AG20443 (cell line): ENCODE data around the gene MRPL2.

Experiments used
- DNase-seq: peaks from one replicate; pipeline ENCODE4 v3.0.0; 2012; ENCODE audit warnings: low spot score, mixed read lengths

The MRPL2 gene

DNA sequence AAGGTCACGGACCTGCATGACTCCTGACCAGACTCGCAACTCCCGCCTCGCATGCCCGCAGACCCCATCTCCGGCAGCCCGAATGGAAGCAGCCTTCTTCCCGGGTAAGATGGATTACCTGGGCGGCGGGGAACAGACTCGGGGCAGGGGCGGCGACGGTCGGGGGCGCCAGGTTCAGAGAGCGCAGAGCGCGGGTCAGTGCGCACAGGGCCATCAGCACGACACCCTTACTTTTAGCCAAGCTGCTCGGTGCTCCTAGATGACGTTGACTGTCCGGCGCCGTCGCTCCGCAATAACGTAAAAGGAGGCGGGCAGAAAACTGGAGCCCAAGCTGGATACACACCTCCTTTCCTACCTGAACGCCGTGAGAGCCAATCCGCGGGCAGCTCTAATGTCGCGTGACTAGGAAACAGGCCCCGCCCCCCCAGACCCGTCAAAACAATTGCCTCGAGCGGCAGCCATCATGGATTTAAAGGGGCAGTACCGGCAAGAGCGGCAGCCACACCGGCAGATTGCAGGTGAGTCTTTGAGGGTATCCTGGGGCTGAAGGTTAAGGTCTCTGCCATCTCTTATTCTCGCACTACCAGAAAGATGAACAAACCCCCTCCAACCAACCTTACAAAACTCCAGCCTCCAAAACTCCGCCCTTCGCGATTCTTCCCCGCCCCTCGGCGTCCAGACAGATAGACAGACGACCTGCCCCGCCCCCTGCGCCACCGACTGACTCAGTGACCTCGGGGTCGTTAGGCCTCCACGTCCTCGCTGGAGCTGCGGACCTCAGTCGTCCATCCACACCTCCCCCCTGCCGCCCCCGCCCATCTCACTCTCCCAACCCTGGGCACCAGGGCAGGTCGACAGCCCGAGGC is at the start of gene MRPL2, which contains the start of gene KLC4:
MRPL2 (minus strand) TSS at position 267 of the 866 bp plus-strand sequence; CDS start at position 214, 53 bp downstream.
KLC4 (plus strand) TSS at position 464 of the 866 bp plus-strand sequence. CDS start 1,705 bp downstream, outside the sequence.
- DNase-seq, result peak; percentile 99

GRCh38 chr6:43107344-43108062 is 48.3 kb upstream of the MRPL2 start:
- no peak for DNase-seq

- DNase-seq, result no peak
Observed at GRCh38 chr6:43105538-43106222, 46.4 kb upstream of the MRPL2 start.

- DNase-seq, result no peak
Observed at GRCh38 chr6:43103253-43103876, 44.1 kb upstream of the MRPL2 start.

GRCh38 chr6:43101497-43101896 is 42.3 kb upstream of the MRPL2 start:
- DNase-seq, result no peak

DNA sequence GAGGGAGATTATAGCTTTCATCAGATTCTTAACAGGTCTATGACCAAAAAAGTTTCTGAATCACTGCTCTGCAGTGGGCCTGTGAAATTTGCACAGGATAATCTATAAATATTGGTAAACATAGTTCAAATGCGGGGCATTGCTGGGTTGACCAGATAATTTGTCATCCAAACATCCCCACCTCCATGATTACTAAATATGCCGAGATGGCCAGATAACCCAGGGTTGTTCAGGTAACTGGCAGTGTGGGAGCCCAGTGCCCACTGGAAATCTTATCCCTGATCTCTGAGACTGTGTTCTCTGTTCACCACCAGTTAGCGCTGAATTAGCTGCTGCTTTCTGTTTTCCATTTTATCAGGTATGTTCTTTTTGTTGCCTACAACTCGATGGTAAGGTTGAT is 38.3 kb upstream of the MRPL2 start:
- DNase-seq, result no peak

DNA sequence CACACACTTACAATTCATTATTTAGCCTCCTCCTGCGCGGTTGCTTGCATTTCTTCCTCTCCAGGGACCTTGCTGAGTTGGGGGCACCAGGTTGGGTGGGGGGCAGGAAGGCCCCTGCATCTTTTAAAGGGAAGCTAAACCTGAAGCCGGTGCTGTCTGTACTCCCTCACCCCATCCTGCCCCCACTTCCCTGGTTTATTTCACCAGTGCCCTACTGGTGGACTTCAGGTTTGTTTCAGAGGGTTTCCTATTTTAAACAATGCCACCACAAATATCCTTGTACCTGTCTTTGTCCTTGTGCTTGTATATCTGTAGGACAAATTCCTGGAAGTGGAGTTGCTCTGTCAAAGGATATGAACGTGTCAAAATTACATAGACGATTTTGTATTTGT is 37.9 kb upstream of the MRPL2 start:
- DNase-seq, result no peak

GRCh38 chr6:43096451-43097097 is 37.3 kb upstream of the MRPL2 start:
- DNase-seq, result peak; percentile 84

DNA sequence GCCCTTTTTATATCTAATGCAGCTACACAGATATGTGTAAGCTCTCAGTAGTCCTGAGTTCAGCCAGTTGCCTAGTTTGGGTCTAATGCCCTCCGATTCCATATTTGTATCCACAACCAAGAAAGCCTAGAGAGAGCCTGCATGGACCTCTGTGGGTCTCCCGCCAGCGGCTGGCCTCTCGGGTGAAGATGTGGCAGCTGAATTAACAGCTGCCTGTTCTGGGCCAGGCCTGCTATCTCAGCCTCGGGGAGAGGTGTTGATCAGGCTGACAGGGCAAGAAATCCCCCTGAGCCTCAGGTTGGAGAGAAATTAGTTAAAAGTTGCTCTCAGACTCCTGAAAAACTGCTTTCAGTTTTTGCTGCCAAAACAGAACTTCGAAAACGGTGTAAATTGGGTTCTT is 36.7 kb upstream of the MRPL2 start:
- no peak for DNase-seq

GRCh38 chr6:43093436-43094289 is 34.4 kb upstream of the MRPL2 start:
- DNase-seq, result peak; percentile 74

- no peak for DNase-seq
Observed at GRCh38 chr6:43092635-43093034, 33.4 kb upstream of the MRPL2 start.

GRCh38 chr6:43091436-43091991 is 32.3 kb upstream of the MRPL2 start:
- no peak for DNase-seq

- DNase-seq, result no peak
Observed at GRCh38 chr6:43091020-43091419, 31.8 kb upstream of the MRPL2 start.

DNA sequence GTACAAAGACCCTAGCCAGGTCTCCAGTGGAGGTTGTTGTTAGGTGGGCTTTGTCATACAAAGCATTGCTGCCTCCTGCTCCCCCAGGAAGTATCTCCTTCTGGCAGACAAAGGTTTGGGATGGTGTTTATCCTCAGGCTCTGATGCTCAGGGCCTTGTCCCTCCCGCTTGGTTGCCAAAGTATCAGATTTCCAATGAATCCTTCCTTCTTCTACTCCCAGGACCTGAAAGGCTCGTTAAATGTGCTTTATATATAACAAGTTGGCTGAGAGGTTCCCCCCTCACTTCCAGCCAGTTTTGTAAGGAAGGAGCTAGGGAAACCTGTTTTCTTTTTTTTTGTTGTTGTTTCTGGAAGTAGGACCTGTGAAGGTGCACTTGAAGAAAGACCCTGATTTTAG is 31.3 kb upstream of the MRPL2 start:
- DNase-seq, result no peak

DNA sequence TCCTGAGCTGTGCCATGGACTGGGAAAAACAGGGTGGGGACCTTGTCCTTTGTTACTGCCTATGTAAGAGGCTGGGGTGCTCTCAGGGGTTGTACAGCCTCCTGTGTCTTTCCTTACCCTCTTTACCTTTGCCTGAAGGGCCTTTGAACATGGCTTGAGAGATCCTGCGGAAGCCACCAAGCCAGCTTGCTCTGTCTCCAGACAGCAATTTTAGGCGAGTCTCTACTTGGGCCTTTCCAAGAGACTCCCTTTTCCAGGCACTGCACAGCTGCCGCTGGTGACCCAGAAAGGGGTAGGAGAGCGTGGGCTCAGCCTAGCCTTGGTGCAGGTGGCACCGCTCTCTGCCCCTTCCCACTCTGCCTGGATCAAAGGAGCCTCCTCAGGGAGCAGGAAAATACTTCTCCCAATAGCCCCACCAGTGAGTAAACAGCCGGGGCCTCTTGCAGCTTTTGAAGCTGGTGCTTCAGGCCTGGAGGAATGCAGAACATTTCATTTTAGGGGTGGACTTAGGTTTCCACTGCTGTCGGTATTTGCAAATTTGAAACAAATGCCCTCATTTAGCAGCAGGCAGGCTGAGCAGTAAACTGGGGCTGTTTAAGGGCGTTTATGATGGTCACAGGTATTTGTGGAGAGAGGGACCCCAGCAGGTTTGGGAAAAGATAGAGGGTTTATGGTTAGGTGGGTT is 30.8 kb upstream of the MRPL2 start:
- peak; percentile 63 for DNase-seq

- no peak for DNase-seq
Observed at GRCh38 chr6:43089467-43089866, 30.2 kb upstream of the MRPL2 start.

GRCh38 chr6:43088654-43089056 is 29.4 kb upstream of the MRPL2 start:
- DNase-seq, result no peak

- no peak for DNase-seq
Observed at GRCh38 chr6:43086022-43086658, 26.9 kb upstream of the MRPL2 start.
